Tibial nerve (tissue), 4 donors: ENCODE measurements around the gene KRT37.

Experiments
- EP300 ChIP-seq, 2 donors: sonication (generic); formaldehyde crosslinking; IDR thresholded peaks; one replicate each; pipeline ENCODE4 v1.6.1; 2017; ENCODE audit warnings: antibody characterized with exemption in 2 of 2, mild to moderate bottlenecking in 1 of 2
- POLR2A ChIP-seq, 2 donors: fragments of 450-650 bp; IDR thresholded peaks; one replicate each; pipeline ENCODE4 v1.6.1; 2017; ENCODE audit warnings: antibody characterized with exemption in 2 of 2, mild to moderate bottlenecking in 2 of 2, moderate library complexity in 2 of 2
- TF ChIP-seq, protein P1 (sequence below), 5 experiments: fragments of 200-600 bp in 3 of 5; fragments of 450-650 bp in 2 of 5; sonication (generic) in 3 of 5; IDR thresholded peaks; one replicate each; pipeline ENCODE4 v1.5.1; 2016 to 2019; ENCODE audit warnings: antibody characterized with exemption in 5 of 5, mild to moderate bottlenecking in 3 of 5, moderate library complexity in 2 of 5

DNA sequence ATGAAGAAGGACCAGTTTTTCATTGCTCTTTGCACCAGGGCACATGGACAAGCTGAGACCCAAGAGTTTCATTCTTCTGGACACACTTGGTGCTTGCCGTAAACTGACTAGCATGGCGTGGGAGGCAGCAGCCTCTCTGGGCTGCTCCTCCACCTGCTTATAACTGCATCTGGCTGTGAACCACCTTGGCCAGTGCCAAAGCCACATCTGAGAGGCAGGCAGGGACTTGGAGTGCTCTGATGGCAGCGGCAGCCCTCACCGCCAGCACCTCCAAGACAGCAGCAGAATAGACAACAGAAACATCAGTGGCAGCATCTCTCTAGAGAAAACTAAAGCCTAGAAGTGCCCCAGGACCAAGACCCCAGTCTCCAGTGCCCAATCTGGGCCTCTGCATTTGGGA, 4.7 kb downstream of the KRT37 start:
- TF ChIP-seq, protein P1, sequence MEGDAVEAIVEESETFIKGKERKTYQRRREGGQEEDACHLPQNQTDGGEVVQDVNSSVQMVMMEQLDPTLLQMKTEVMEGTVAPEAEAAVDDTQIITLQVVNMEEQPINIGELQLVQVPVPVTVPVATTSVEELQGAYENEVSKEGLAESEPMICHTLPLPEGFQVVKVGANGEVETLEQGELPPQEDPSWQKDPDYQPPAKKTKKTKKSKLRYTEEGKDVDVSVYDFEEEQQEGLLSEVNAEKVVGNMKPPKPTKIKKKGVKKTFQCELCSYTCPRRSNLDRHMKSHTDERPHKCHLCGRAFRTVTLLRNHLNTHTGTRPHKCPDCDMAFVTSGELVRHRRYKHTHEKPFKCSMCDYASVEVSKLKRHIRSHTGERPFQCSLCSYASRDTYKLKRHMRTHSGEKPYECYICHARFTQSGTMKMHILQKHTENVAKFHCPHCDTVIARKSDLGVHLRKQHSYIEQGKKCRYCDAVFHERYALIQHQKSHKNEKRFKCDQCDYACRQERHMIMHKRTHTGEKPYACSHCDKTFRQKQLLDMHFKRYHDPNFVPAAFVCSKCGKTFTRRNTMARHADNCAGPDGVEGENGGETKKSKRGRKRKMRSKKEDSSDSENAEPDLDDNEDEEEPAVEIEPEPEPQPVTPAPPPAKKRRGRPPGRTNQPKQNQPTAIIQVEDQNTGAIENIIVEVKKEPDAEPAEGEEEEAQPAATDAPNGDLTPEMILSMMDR (IDR thresholded peaks at IDR 0.05): no peak
- TF ChIP-seq POLR2A (IDR thresholded peaks at IDR 0.05) (no peak), EP300 (IDR thresholded peaks at IDR 0.05) (no peak)
